GM12891 (cell line): ENCODE measurements around the gene MGME1.

Experiments used
- POLR2A ChIP-seq: IDR thresholded peaks from 2 replicates; pipeline ENCODE4 v1.6.1; 2011; ENCODE audit warnings: low read depth, low read length, control low read depth
- POLR2AphosphoS5 ChIP-seq: IDR thresholded peaks from 2 replicates; pipeline ENCODE4 v1.6.1; 2011; ENCODE audit warnings: low read depth, low read length, control low read depth
- TAF1 ChIP-seq: IDR thresholded peaks from 2 replicates; pipeline ENCODE4 v1.6.1; 2011; ENCODE audit warnings: low read depth, low read length, control low read depth

GRCh38 chr20:17932396-17932795, 36.4 kb upstream of the MGME1 start:
- TF ChIP-seq POLR2AphosphoS5 (no peak), POLR2A (no peak), TAF1 (no peak)
